H9 (cell line): ENCODE data around the gene SCAF4. TPM values are rescaled to one million over a fixed set of nuclear protein-coding genes. Genes with fewer than 3 reads are reported as not detected.

Experiments used
- DNase-seq: peaks from one replicate; pipeline ENCODE4 v3.0.0-alpha.2; 2017
- H2AFZ ChIP-seq: one replicate; pipeline ENCODE4 v1.6.1; 2013; ENCODE audit warnings: mild to moderate bottlenecking, low read length, control low read depth, moderate library complexity
- H2AK5ac ChIP-seq: 2 replicates; pipeline ENCODE4 v1.6.1; 2013; ENCODE audit warnings: low read length, control low read depth, mixed read lengths; ENCODE audit not compliant: insufficient read length
- H2BK120ac ChIP-seq: one replicate; pipeline ENCODE4 v1.6.1; 2013; ENCODE audit warnings: low read depth, mild to moderate bottlenecking, low read length, control low read depth, inconsistent platforms; ENCODE audit not compliant: poor library complexity, severe bottlenecking
- H2BK12ac ChIP-seq: 2 replicates; pipeline ENCODE4 v1.6.1; 2013; ENCODE audit warnings: low read length, control low read depth, mixed read lengths, low read depth; ENCODE audit not compliant: insufficient read length
- H2BK15ac ChIP-seq: 2 replicates; pipeline ENCODE4 v1.6.1; 2013; ENCODE audit warnings: low read depth, low read length, control low read depth
- H2BK20ac ChIP-seq: one replicate; pipeline ENCODE4 v1.6.1; 2013; ENCODE audit warnings: low read depth, mild to moderate bottlenecking, low read length, control low read depth, inconsistent platforms; ENCODE audit not compliant: poor library complexity, severe bottlenecking
- H2BK5ac ChIP-seq: 2 replicates; pipeline ENCODE4 v1.6.1; 2013; ENCODE audit warnings: low read length, control low read depth, mixed read lengths; ENCODE audit not compliant: insufficient read length
- H3K14ac ChIP-seq: 2 replicates; pipeline ENCODE4 v1.6.1; 2013; ENCODE audit warnings: low read length, control low read depth; ENCODE audit not compliant: insufficient read depth
- H3K18ac ChIP-seq: 2 replicates; pipeline ENCODE4 v1.6.1; 2013; ENCODE audit warnings: low read depth, mild to moderate bottlenecking, mixed read lengths, low read length, control low read depth; ENCODE audit not compliant: insufficient read length
- H3K23ac ChIP-seq: 2 replicates; pipeline ENCODE4 v1.6.1; 2013; ENCODE audit warnings: low read length, control low read depth, mixed read lengths, low read depth; ENCODE audit not compliant: insufficient read length
- H3K23me2 ChIP-seq: 2 replicates; pipeline ENCODE4 v1.6.1; 2013; ENCODE audit warnings: low read depth, mild to moderate bottlenecking, mixed read lengths, low read length, control low read depth; ENCODE audit not compliant: insufficient read length, poor library complexity, severe bottlenecking
- H3K27ac ChIP-seq: 2 replicates; pipeline ENCODE4 v1.5.1; 2013; ENCODE audit warnings: low read length, control low read depth, mixed read lengths, low read depth; ENCODE audit not compliant: insufficient read length
- H3K27me3 ChIP-seq: 2 replicates; pipeline ENCODE4 v1.6.1; 2013; ENCODE audit warnings: low read length, control low read depth, inconsistent platforms; ENCODE audit not compliant: insufficient read depth
- H3K4ac ChIP-seq: 2 replicates; pipeline ENCODE4 v1.6.1; 2013; ENCODE audit warnings: low read depth, mild to moderate bottlenecking, control low read depth, inconsistent platforms, low read length, moderate library complexity
- H3K4me1 ChIP-seq: 2 replicates; pipeline ENCODE4 v1.6.1; 2013; ENCODE audit warnings: low read length, control low read depth, inconsistent platforms; ENCODE audit not compliant: insufficient read depth
- H3K4me2 ChIP-seq: 2 replicates; pipeline ENCODE4 v1.6.1; 2013; ENCODE audit warnings: low read length, control low read depth, mixed read lengths; ENCODE audit not compliant: insufficient read length, insufficient read depth
- H3K56ac ChIP-seq: 2 replicates; pipeline ENCODE4 v1.6.1; 2013; ENCODE audit warnings: low read depth, mild to moderate bottlenecking, mixed read lengths, low read length, control low read depth; ENCODE audit not compliant: insufficient read length
- H3K79me1 ChIP-seq: 2 replicates; pipeline ENCODE4 v1.6.1; 2013; ENCODE audit warnings: low read depth, mild to moderate bottlenecking, moderate library complexity, low read length, control low read depth, inconsistent platforms; ENCODE audit not compliant: insufficient read depth, poor library complexity, severe bottlenecking
- H3K79me2 ChIP-seq: 2 replicates; pipeline ENCODE4 v1.6.1; 2013; ENCODE audit warnings: low read length, control low read depth, inconsistent platforms; ENCODE audit not compliant: insufficient read depth
- H3K9ac ChIP-seq: 2 replicates; pipeline ENCODE4 v1.6.1; 2013; ENCODE audit warnings: low read length, control low read depth, mixed read lengths; ENCODE audit not compliant: insufficient read length; ENCODE audit errors: extremely low read depth
- H3K9me3 ChIP-seq: one replicate; pipeline ENCODE4 v1.6.1; 2013; ENCODE audit warnings: low read depth, low read length, inconsistent platforms; ENCODE audit not compliant: control insufficient read depth
- H3T11ph ChIP-seq: one replicate; pipeline ENCODE4 v1.6.1; 2013; ENCODE audit warnings: mild to moderate bottlenecking, low read length, control low read depth, inconsistent platforms
- H4K20me1 ChIP-seq: one replicate; pipeline ENCODE4 v1.6.1; 2013; ENCODE audit not compliant: control insufficient read depth, insufficient read length, insufficient read depth
- H4K5ac ChIP-seq: 2 replicates; pipeline ENCODE4 v1.6.1; 2013; ENCODE audit warnings: low read depth, mild to moderate bottlenecking, mixed read lengths, low read length, control low read depth; ENCODE audit not compliant: insufficient read length
- H4K8ac ChIP-seq: replicated peaks from 2 replicates; pipeline ENCODE4 v1.6.1; 2013; ENCODE audit warnings: low read length, control low read depth, mixed read lengths, low read depth; ENCODE audit not compliant: insufficient read length
- H4K91ac ChIP-seq: 2 replicates; pipeline ENCODE4 v1.6.1; 2013; ENCODE audit warnings: low read depth, mild to moderate bottlenecking, moderate library complexity, mixed read lengths, low read length, control low read depth; ENCODE audit not compliant: insufficient read length
- H3K27ac Mint-ChIP-seq, 3 experiments: 2 replicates in 2 of 3; 3 replicates in 1 of 3; pipeline ENCODE4 v1.8.0; 2020 to 2021; ENCODE audit warnings: mixed read lengths in 3 of 3, mild to moderate bottlenecking in 1 of 3, moderate library complexity in 1 of 3
- H3K27me3 Mint-ChIP-seq: 2 replicates; pipeline ENCODE4 v1.8.0; 2021; ENCODE audit warnings: low read depth, mild to moderate bottlenecking, moderate library complexity, mixed read lengths
- H3K36me3 Mint-ChIP-seq, 3 experiments: 2 replicates in 2 of 3; 3 replicates in 1 of 3; pipeline ENCODE4 v1.8.0; 2020 to 2021; ENCODE audit warnings: low read depth in 3 of 3, mixed read lengths in 3 of 3; ENCODE audit not compliant: insufficient read depth in 1 of 3
- H3K4me1 Mint-ChIP-seq, 2 experiments: 2 replicates each; pipeline ENCODE4 v1.8.0; 2020; ENCODE audit warnings: mixed read lengths in 2 of 2
- H3K4me3 Mint-ChIP-seq, 2 experiments: 2 replicates in 1 of 2; 3 replicates in 1 of 2; pipeline ENCODE4 v1.8.0; 2020 to 2021; ENCODE audit warnings: mild to moderate bottlenecking in 2 of 2, mixed read lengths in 2 of 2, moderate library complexity in 1 of 2
- H3K9me3 Mint-ChIP-seq, 2 experiments: 2 replicates in 1 of 2; 3 replicates in 1 of 2; pipeline ENCODE4 v1.8.0; 2020; ENCODE audit warnings: mild to moderate bottlenecking in 2 of 2, mixed read lengths in 2 of 2, moderate library complexity in 1 of 2
- WGBS: extraction: QIAGEN DNeasy Blood & Tissue Kit; methylation state at CpG from one replicate; pipeline ENCODE4 v1.1.7; 2013; ENCODE audit warnings: missing lambda C conversion rate, low lambda C conversion rate, mixed read lengths; ENCODE audit not compliant: insufficient read length; ENCODE audit errors: extremely low coverage; 5-methylcytosine and 5-hydroxymethylcytosine counted together
- total RNA-seq: library from RNA; stranded (reverse); gene quantifications from 2 replicates; pipeline ENCODE4 v1.2.1, GENCODE V29; 2021
- TF ChIP-seq, protein P1 (sequence below): fragments of 200-600 bp; sonication (generic); conservative IDR thresholded peaks from 3 replicates; pipeline ENCODE4 v1.8.0; 2021; ENCODE audit warnings: antibody characterized with exemption, mild to moderate bottlenecking

SCAF4 gene
- total RNA-seq, 1 experiment from 2014 or later = 76.8 TPM

DNA sequence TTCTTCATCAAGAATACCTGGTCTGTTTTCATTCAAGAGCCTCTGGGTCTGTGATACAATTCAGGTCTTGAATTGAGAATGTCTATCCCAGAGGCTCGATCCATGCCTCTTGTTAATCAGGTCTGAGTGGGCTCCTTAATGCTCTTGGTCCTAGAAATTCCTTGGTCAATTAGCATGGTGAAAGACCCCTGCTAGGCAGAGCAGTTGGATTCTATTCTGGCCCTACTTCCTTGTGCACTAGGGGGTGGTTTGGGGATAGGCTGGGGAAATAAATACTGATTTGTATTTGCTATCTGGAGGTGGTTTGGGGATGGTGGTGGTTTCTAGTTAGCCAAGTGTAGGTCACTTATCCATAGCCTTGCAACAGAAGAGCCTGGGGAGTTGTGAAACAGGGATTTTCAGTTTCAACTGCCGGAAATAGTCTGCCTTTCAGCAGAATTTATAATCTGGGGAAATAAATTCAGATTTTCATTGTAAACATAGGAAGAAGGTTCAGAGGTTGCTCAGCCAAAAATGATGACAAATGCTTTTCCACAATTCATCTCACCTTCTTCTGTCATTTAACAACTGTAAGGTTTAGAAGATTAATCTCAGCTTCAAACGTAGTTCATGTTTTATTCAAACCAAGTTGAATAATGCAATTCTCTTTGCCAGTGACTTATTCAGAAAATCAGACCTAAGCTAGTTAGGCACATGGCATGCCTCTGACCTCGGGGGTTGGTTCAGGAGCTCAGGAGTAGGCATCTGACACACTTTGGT, 22.2 kb upstream of the SCAF4 start:
- H4K20me1 ChIP-seq = no peaks in the 10 kb centered on the region
- no peak overlapping the region for H3T11ph ChIP-seq
- no peaks in the 10 kb centered on the region for H3K9me3 ChIP-seq
- no peak overlapping the region for H2BK12ac ChIP-seq
- H3K4me2 ChIP-seq = no peak overlapping the region
- no CpG with 5 or more reads among the region's 4 CpGs for WGBS
- no peak overlapping the region for H2BK20ac ChIP-seq
- H3K79me1 ChIP-seq = no peaks in the 10 kb centered on the region
- no peak overlapping the region for H3K14ac ChIP-seq
- Mint-ChIP-seq H3K4me3 (peak overlapping the region; percentile 12 to 53; a peak in 1 of 5 replicates), H3K36me3 (peaks cover 0 to 3% (median 2%) of the 10 kb centered on the region in 3 experiments; a peak in 1 of 7 replicates), H3K4me1 (peaks cover 21 to 28% of the 10 kb centered on the region in 2 experiments), H3K27me3 (no peaks in the 10 kb centered on the region; the same call in 1 of the 2 replicates), H3K27ac (peak overlapping the region; percentile 32 to 77 (median 67); a peak in 5 of 7 replicates), H3K9me3 (no peaks in the 10 kb centered on the region)
- no peak overlapping the region for H3K9ac ChIP-seq
- H3K4me1 ChIP-seq = peaks cover 12% of the 10 kb centered on the region
- no peak overlapping the region for H2AFZ ChIP-seq
- no peak overlapping the region for H2BK5ac ChIP-seq
- no peak overlapping the region for H3K56ac ChIP-seq
- TF ChIP-seq, protein P1, sequence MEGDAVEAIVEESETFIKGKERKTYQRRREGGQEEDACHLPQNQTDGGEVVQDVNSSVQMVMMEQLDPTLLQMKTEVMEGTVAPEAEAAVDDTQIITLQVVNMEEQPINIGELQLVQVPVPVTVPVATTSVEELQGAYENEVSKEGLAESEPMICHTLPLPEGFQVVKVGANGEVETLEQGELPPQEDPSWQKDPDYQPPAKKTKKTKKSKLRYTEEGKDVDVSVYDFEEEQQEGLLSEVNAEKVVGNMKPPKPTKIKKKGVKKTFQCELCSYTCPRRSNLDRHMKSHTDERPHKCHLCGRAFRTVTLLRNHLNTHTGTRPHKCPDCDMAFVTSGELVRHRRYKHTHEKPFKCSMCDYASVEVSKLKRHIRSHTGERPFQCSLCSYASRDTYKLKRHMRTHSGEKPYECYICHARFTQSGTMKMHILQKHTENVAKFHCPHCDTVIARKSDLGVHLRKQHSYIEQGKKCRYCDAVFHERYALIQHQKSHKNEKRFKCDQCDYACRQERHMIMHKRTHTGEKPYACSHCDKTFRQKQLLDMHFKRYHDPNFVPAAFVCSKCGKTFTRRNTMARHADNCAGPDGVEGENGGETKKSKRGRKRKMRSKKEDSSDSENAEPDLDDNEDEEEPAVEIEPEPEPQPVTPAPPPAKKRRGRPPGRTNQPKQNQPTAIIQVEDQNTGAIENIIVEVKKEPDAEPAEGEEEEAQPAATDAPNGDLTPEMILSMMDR = no peak
- H3K23me2 ChIP-seq = no peaks in the 10 kb centered on the region
- no peak overlapping the region for H2BK120ac ChIP-seq
- H3K27me3 ChIP-seq = no peaks in the 10 kb centered on the region
- H3K79me2 ChIP-seq = no peaks in the 10 kb centered on the region
- DNase-seq = no peak
- H3K4ac ChIP-seq = no peak overlapping the region
- H3K27ac ChIP-seq = no peak overlapping the region
- H4K5ac ChIP-seq = no peak overlapping the region
- no peak overlapping the region for H4K91ac ChIP-seq
- H4K8ac ChIP-seq = no peak overlapping the region
- no peak overlapping the region for H2BK15ac ChIP-seq
- H3K23ac ChIP-seq = no peak overlapping the region
- H2AK5ac ChIP-seq = no peak overlapping the region
- no peak overlapping the region for H3K18ac ChIP-seq
